SW480 (cell line): ENCODE data around the gene CCR3.
"Not testable (repeated sequence)": the region's sequence is repeated elsewhere in the genome, so short reads cannot be mapped to it uniquely, and the experiment has no call there.

Experiments
- DNase-seq: peaks from one replicate; pipeline ENCODE4 v3.0.0-alpha.2; 2016; ENCODE audit warnings: low spot score

CCR3 gene

DNA sequence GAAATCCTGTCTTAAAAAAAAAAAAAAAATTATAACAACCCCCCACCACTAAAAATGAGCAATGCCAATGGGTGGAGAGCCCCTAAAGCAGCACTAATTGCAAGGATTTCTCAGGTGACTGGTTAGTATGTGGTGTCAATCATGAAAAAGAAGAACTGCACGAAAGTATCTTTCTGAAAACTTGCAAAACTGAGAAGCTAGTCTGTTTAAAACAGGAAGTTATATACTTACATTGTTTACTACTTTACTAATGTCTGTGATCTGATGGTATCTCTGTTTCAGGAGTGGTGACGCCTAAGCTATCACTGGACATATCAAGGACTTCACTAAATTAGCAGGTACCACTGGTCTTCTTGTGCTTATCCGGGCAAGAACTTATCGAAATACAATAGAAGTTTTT is at the start of gene CCR3:
TSS of gene CCR3 (plus strand) at position 341 of the 400 bp plus-strand sequence. CDS start 22,699 bp downstream, outside the sequence.
- no peak for DNase-seq

DNA sequence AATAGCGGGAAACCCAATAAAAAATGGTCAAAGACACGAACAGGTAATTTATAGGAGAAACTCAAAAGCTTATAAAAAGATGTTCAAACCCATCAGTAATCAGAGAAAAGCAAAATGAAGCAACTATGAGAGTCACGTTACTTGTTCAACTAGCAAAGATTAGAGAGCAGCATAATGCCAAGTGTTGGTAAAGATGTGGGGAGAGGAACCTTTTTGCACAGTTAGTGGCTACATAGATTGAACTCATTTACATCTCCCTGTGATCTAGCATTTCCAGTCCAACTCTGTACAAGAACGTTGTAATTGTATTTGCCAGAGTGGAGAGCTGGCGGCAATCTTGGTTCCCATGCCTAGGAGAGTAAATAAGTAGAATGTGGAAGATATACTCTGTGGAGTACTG is 49.3 kb upstream of the CCR3 start:
- no peak for DNase-seq

DNA sequence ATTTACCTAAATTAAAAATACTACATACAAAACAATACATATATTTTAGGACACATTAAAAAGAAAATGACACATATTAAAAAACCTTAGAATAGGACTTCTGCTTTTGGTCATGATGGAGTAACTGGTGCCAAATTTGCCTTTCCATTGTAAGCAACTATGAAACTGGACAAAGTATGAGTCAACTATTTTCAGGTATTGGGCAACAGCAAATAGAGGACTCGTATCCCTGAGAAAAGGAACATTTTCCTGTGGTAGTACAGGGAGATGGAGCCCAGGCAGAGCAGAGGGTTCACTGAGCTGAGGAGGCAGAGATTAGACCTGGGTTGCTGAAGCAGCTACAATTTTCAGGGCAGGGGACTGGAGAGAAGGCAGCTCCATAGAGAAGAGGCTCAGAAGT is 48.8 kb upstream of the CCR3 start:
- no peak for DNase-seq

- DNase-seq: no peak
Measured at GRCh38 chr3:46194868-46195553, 47.2 kb upstream of the CCR3 start.

DNA sequence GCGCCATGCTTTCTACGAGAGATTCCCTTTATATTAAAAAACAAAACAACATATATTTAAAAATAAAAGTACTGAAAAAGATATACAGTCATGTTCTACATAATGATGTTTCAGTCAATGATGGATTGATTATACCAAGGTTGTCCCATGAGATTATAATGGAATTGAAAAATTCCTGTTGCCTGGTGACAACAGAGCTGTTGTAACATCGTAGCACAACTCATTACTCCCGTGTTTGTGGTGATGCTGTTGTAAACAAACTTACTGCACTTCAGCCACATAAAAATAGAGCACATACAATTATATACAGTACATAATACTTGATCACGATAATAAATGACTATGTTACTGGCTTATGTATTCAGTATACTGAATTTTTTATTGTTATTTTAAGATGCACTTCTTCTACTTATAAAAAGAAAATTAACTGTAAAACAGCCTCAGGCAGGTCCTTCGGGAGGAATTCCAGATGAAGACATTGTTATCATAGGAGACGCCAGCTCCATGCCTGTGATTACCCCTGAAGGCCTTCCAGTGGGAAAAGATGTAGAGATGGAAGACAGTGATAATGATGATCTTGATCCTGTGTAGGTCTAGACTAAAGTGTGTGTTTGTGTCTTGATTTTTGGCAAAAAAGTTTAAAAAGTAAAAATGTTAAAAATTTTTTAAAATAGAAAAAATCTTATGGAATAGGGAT is 45.9 kb upstream of the CCR3 start:
- no peak for DNase-seq

DNA sequence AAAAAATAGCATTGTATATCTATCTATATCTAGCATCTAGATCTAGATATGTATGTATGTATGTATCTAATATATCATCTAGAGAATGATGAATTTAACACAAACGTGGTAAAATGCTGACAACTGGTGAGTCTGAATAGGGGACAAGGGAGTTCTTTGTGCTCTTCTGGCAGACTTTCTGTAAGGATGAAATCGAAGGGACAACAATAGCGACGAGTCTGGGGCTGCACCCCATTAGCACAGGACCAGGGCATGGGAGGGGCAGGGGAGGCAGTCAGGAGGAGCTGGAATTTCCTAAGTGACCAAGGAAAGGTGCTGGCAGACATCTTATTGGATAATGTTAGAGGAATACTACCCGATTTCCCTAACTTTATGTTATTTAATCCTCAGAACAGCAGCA is 42.0 kb upstream of the CCR3 start:
- DNase-seq: no peak

DNA sequence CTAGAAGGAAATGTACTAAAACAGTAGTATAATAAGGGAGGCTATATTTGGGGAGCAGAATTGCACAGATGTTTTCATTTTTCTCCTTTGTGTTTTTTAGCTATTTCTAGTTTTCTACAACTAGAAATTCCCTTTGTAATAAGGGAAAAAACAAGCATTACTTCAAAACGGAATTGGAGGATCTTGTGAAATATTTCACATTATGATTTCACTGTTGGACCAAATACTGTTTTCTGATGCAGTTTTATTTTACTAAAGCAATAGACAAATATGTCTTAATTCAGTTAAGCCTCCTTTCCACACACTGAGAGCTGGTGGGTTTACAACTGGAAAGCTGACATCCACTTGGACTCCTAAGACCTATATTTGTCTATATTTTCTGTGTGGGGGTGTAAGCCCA is 41.5 kb upstream of the CCR3 start:
- DNase-seq: no peak

DNA sequence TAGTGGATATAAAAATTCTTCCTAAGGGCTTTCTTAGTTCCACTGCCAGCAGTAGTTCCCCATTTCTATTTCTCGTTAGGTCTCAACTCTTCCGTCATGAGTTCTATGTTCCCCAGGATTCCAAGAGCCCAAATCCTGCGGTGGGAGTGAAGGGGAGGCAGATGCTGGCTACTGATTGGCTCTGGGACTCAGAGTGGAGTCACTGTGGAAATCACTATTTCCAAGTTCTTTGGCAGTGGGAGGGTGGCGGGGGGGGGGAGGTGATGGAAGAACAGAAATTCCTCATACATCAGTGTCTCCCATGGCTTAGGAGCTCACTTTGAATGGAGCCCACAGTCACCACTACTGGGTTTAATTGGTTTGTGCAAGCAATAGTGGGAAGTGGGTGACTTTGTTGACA is 39.7 kb upstream of the CCR3 start:
- no peak for DNase-seq

GRCh38 chr3:46203681-46204080 is 38.6 kb upstream of the CCR3 start:
- DNase-seq: no peak

DNA sequence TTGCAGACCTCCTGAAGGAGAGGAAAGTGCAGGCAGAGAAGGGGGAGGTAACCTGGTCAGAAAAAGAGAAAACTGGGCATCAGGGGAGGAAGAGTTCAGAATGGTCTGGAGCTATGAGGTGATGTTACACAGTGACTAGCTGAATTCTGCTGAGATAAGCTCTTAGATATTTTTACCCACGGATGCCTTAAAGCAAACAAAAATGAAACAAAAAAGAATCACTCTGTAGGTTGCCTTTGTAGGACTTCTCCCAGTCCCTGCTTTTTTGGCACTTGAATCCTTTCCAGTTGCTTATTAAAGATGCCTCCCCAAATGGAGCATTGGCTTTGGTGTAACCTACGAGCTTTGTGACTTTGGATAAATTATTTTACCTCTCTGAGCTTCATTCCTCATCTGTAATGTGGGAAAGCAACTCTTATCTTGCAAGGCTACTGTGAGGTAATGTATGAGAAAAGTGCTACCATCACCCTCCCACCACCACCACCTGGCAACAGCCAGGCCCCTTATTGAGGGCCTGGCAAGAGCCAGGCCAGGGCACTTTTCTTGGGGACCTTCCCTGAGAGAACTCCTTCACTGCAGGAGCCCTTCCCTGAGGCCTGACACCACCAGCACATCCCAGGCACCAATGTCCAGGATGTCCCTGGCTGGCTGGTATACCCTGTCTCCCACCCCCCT is 36.8 kb upstream of the CCR3 start:
- DNase-seq: no peak

GRCh38 chr3:46206282-46207015 is 35.8 kb upstream of the CCR3 start:
- no peak for DNase-seq

DNA sequence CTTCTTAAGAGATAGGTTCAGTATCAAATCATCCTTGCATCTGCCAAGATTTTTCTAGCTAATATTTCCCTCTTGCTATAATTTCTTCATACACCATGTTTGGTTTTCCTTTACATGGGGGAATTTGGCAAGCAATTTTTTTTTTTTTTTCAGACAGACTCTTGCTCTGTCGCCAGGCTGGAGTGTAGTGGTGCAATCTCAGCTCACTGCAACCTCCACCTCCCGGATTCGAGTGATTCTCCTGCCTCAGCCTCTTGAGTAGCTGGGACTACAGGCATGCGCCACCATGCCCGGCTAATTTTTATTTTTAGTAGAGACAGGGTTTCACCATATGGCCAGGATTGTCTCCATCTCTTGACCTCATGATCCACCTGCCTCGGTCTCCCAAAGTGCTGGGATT is 34.7 kb upstream of the CCR3 start:
- DNase-seq: not testable (repeated sequence)

- DNase-seq: peak; percentile 42
Measured at GRCh38 chr3:46208167-46208704, 34.0 kb upstream of the CCR3 start, which contains the start of gene CCR1. TSS of gene CCR1 (minus strand) at chr3:46208313. CDS start at chr3:46204313, 4,000 bp downstream.

DNA sequence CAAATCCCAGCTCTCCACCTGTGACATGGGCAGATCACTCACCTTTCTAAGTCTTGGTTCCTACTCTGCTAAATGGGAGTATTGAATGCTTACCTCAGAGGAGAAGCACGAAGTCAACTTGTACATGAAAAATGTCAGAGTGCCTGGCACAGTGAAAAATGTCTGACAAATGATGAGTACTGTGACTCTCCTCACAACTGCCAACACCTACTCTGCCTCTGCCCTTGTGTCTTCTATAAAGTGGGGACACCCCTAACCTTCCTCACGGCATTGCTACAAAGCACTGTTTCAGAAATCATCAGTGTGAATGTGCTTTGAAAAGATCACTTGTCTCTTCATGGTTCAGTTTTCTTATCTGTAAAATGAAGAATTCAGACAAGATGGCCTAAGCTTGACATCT is 33.2 kb upstream of the CCR3 start:
- DNase-seq: no peak

DNA sequence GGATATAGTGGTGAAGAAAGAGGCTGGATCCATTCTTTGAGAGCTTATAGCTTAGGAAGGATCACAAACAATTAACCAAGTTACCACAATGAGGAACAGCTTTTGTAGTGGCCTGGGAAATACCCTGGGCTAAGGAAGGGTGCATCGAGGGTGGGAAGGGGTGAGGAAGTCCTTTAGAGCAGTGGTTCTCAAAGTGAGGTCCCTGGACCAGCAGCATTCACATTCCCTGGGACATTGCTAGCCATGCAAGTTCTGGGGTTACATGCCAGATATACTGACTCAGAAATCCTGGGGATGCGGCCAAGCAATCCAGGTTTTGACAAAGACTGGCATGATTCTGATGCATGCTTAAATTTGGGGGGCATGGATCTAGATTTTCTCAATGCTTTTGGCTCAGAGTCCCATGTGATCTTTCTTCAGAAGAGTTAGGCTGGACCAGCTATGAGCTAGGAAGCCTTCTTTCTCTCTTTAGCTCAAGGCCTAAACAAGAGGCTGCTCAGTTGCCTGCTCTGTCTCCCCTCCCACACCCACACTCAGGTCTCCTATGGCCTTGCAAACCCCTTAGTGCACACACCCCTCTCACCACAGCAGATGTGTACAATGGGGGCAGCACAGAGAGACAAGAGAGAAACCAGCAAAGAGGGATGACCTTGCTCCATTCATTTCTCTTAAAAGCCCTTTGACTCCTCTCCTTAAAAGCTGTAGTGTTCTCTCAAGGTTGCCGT is 32.4 kb upstream of the CCR3 start:
- DNase-seq: no peak

- no peak for DNase-seq
Measured at GRCh38 chr3:46212101-46212500, 30.2 kb upstream of the CCR3 start.

GRCh38 chr3:46213201-46213600 is 29.1 kb upstream of the CCR3 start:
- no peak for DNase-seq

DNA sequence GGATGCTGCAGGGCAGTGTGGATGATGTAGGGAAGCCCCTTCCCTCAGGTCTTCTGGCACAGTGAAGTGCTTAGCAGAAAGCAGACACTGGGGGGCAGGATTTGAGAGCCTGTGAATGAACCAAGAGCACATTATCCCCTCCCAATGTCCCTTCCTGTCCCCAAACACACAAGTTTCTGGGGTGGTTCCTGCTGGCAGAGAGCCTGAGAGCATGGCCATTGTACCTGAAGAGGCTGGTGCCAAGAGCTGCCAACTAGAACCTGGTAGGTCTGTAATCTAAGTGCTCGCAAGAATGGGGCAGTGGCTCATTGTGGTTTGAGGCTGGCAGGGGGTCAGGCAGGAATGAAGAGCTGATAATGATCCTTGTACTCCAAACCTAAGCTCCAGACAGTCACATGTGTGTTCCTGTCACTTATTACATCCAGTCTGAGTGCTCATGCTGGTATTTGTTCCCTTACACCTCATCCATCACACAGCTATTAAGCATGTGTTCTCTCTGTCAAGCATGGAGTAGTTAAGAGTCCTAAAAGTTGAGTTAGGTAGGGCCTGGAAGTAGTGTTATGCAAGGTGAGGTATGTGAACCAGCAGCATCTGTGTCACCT is 27.4 kb upstream of the CCR3 start:
- DNase-seq: peak; percentile 23

DNA sequence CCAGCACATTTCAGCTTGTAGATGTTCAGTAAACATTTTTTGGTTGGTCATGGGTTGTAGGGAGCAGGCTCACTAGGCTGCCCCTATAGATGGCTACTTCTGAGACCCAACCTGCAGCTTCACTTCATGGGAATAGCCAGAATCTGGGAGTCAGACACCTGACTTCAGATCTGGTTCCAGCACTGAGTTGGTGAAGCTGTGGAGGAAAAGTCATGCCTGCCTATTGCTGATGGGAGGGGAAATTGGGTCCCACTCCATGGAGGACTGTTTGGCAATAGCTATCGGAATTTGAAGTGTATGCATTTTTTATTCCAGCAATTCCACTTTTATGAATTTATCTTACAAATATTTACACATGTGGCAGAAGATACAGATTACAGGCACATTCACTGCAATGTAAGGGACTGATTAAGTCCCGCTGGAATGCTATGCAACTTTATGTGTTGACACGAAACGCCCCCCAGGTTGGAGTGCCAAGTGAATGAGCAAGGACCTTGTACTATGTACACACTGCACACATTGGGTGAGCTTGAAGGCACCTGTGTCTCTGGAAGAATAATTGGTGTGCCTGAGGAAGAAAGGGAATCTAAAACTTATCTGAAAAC is 26.3 kb upstream of the CCR3 start:
- DNase-seq: no peak

GRCh38 chr3:46218196-46218709 is 24.0 kb upstream of the CCR3 start:
- DNase-seq: no peak
